Panc1 (cell line): Measurements from ENCODE around the gene NIPA2. TPM values are rescaled to one million over a fixed set of nuclear protein-coding genes. Genes with fewer than 3 reads are reported as not detected.

Experiments
- ATAC-seq: fragments of 200-7000 bp; cut with Tn5 transposase; 2 replicates; pipeline ENCODE4 v1.9.1; 2020; ENCODE audit warnings: mild to moderate bottlenecking, moderate library complexity
- BruUV-seq: library from RNA; stranded (reverse); fragments of 400-500 nt; replicated peaks from 2 replicates; lab custom pipeline; 2021; lab: Mats Ljungman, UMichigan
- CTCF ChIA-PET: fragments of 300-600 bp; sonication (Branson Sonifier 250); formaldehyde crosslinking; loops from one replicate; lab custom pipeline; 2022; ENCODE audit warnings: antibody characterized with exemption; lab: Charles Lee
- POLR2A ChIA-PET: fragments of 300-600 bp; sonication (Branson Sonifier 250); formaldehyde crosslinking; loops from one replicate; lab custom pipeline; 2022; ENCODE audit warnings: antibody characterized with exemption; lab: Charles Lee
- DNase-seq: peaks from one replicate; pipeline ENCODE4 v3.0.0-alpha.2; 2010; ENCODE audit warnings: low read depth, low spot score
- H3K27ac ChIP-seq: 2 replicates; pipeline ENCODE4 v1.5.1; 2011; ENCODE audit warnings: mild to moderate bottlenecking, low read length, inconsistent platforms
- H3K27me3 ChIP-seq: fragments of 200-500 bp; sonication (Bioruptor generic); 2 replicates; pipeline ENCODE4 v1.6.0; 2014; ENCODE audit warnings: low read length, inconsistent platforms; ENCODE audit not compliant: control insufficient read depth, insufficient read depth
- H3K36me3 ChIP-seq: fragments of 200-500 bp; sonication (Bioruptor generic); 2 replicates; pipeline ENCODE4 v1.5.1; 2014; ENCODE audit warnings: inconsistent platforms, mild to moderate bottlenecking, low read length, moderate library complexity; ENCODE audit not compliant: control insufficient read depth, insufficient read depth
- H3K4me1 ChIP-seq: 2 replicates; pipeline ENCODE4 v1.5.1; 2011; ENCODE audit warnings: inconsistent platforms, mild to moderate bottlenecking, low read length, moderate library complexity; ENCODE audit not compliant: control insufficient read depth, insufficient read depth
- H3K4me3 ChIP-seq, 2 experiments: 2 replicates each; pipeline ENCODE4 v1.5.1; 2011 to 2012; ENCODE audit warnings: low read depth in 2 of 2, low read length in 2 of 2, mild to moderate bottlenecking in 2 of 2, inconsistent platforms in 1 of 2, moderate library complexity in 1 of 2
- H3K9me3 ChIP-seq: fragments of 200-500 bp; sonication (Bioruptor generic); 2 replicates; pipeline ENCODE4 v1.5.1; 2014; ENCODE audit warnings: low read depth, mild to moderate bottlenecking, inconsistent platforms, low read length, moderate library complexity; ENCODE audit not compliant: control insufficient read depth, insufficient read depth
- CTCF ChIP-seq: fragments of 450-650 bp; IDR thresholded peaks from 2 replicates; pipeline ENCODE4 v1.5.1; 2017; ENCODE audit warnings: mild to moderate bottlenecking
- POLR2AphosphoS5 ChIP-seq: IDR thresholded peaks from 2 replicates; pipeline ENCODE4 v1.6.1; 2012; ENCODE audit warnings: mild to moderate bottlenecking, low read depth, low read length, moderate library complexity
- REST ChIP-seq, 2 experiments: IDR thresholded peaks; 2 replicates each; pipeline ENCODE4 v1.6.1; 2011 to 2012; ENCODE audit warnings: low read depth in 2 of 2, control low read depth in 1 of 2, low read length in 1 of 2, mild to moderate bottlenecking in 1 of 2, moderate library complexity in 1 of 2; ENCODE audit not compliant: insufficient read depth in 1 of 2
- SIN3A ChIP-seq: IDR thresholded peaks from 2 replicates; pipeline ENCODE4 v1.6.1; 2012; ENCODE audit warnings: low read depth, mild to moderate bottlenecking, low read length, moderate library complexity, borderline replicate concordance; ENCODE audit not compliant: insufficient read depth
- TCF7L2 ChIP-seq: IDR thresholded peaks from 2 replicates; pipeline ENCODE4 v1.6.1; 2011; ENCODE audit warnings: mild to moderate bottlenecking, low read depth, low read length, inconsistent platforms
- in situ Hi-C: cut with HindIII; loops from 2 replicates; pipeline ENCODE4 v1.10.0; 2016; ENCODE audit warnings: low sequenced_read_pairs, low pct_unique_long_range_greater_than_20kb
- intact Hi-C: fragments of 100-400 bp; cut with micrococcal nuclease; formaldehyde crosslinking; loops from one replicate; pipeline ENCODE4 v1.10.0; 2022; ENCODE audit not compliant: unreplicated experiment
- total RNA-seq: library from RNA; stranded (reverse); gene quantifications from one replicate; pipeline ENCODE4 v1.2.1, GENCODE V29; 2021; ENCODE audit not compliant: unreplicated experiment

NIPA2 gene
- total RNA-seq, 1 experiment from 2014 or later: 94.8 TPM

- POLR2A ChIA-PET: no interaction called here
- intact Hi-C loops (no loop called here), in situ Hi-C loops (no loop called here)
- Histone ChIP-seq H3K27ac (no peak overlapping the region), H3K4me1 (no peaks in the 10 kb centered on the region; the same call in 1 of the 2 replicates), H3K36me3 (peaks cover 21% of the 10 kb centered on the region), H3K4me3 (no peak overlapping the region), H3K27me3 (no peaks in the 10 kb centered on the region), H3K9me3 (no peaks in the 10 kb centered on the region)
- no peak for DNase-seq
- BruUV-seq: no TSS peak
- no peak for TF ChIP-seq CTCF
- no peak for TF ChIP-seq TCF7L2
- TF ChIP-seq POLR2AphosphoS5: no peak
- no peak for TF ChIP-seq SIN3A
- TF ChIP-seq REST (IDR thresholded peaks at IDR 0.05; ENCODE audit: insufficient read depth in 1 of 2, low read depth in 2 of 2, low read length in 1 of 2): no peak
- CTCF ChIA-PET: no interaction called here
- ATAC-seq: peak; percentile 73
Measured at GRCh38 chr15:22866079-22866478, 27.6 kb downstream of the NIPA2 start.

- Histone ChIP-seq H3K4me3 (no peak overlapping the region), H3K36me3 (peaks cover 21% of the 10 kb centered on the region), H3K27me3 (no peaks in the 10 kb centered on the region), H3K27ac (no peak overlapping the region), H3K4me1 (no peaks in the 10 kb centered on the region; the same call in 1 of the 2 replicates), H3K9me3 (no peaks in the 10 kb centered on the region)
- DNase-seq: no peak
- ChIA-PET POLR2A (no interaction called here), CTCF (no interaction called here)
- BruUV-seq: no TSS peak
- in situ Hi-C loops (no loop called here), intact Hi-C loops (no loop called here)
- TF ChIP-seq SIN3A: no peak
- TF ChIP-seq POLR2AphosphoS5: no peak
- TF ChIP-seq CTCF: no peak
- TF ChIP-seq REST (IDR thresholded peaks at IDR 0.05; ENCODE audit: insufficient read depth in 1 of 2, low read depth in 2 of 2, low read length in 1 of 2): no peak
- TF ChIP-seq TCF7L2: no peak
- ATAC-seq: no peak
Measured at GRCh38 chr15:22867886-22868285, 29.4 kb downstream of the NIPA2 start.
